SK-N-SH (cell line): ENCODE measurements around the gene COLQ. TPM values are rescaled to one million over a fixed set of nuclear protein-coding genes. Genes with fewer than 3 reads are reported as not detected.

ENCODE experiments used
- CTCF ChIA-PET: fragments of 300-600, 350-600 bp; formaldehyde crosslinking; extraction: SDS; loops from one replicate; lab custom pipeline; 2021; lab: Yijun Ruan, JAX
- POLR2A ChIA-PET: fragments of 350-600 bp; sonication (Branson Sonifier 250); formaldehyde crosslinking; extraction: SDS; loops from one replicate; lab custom pipeline; 2020; ENCODE audit warnings: antibody characterized with exemption, inconsistent platforms; lab: Yijun Ruan, JAX
- DNase-seq: peaks from one replicate; pipeline ENCODE4 v3.0.0; 2012
- H2AFZ ChIP-seq: fragments of 200-600 bp; sonication (generic); 2 replicates; pipeline ENCODE4 v1.8.1; 2016; ENCODE audit warnings: antibody characterized with exemption, mild to moderate bottlenecking, low read depth
- H3F3A ChIP-seq: fragments of 200-600 bp; sonication (generic); replicated peaks from 2 replicates; pipeline ENCODE3; 2016; ENCODE audit warnings: antibody characterized with exemption, mild to moderate bottlenecking; ENCODE audit not compliant: insufficient read depth
- H3K27ac ChIP-seq, 2 experiments: fragments of 200-500 bp in 1 of 2; fragments of 200-600 bp in 1 of 2; sonication (Bioruptor generic) in 1 of 2; sonication (generic), shearing (Covaris generic) in 1 of 2; 2 replicates each; pipeline versions ENCODE4 v1.5.1 to v1.6.1; 2014 to 2016; ENCODE audit warnings: low read depth in 2 of 2, inconsistent platforms in 1 of 2, low read length in 1 of 2, mild to moderate bottlenecking in 1 of 2, mixed read lengths in 1 of 2
- H3K27me3 ChIP-seq: fragments of 200-600 bp; sonication (generic), shearing (Covaris generic); 2 replicates; pipeline ENCODE4 v1.6.1; 2016; ENCODE audit warnings: mixed run types; ENCODE audit not compliant: insufficient read depth
- H3K36me3 ChIP-seq, 2 experiments: fragments of 200-500 bp in 1 of 2; fragments of 200-600 bp in 1 of 2; sonication (Bioruptor generic) in 1 of 2; sonication (generic) in 1 of 2; replicated peaks in 1 of 2; 2 replicates each; pipeline versions ENCODE3 to v1.5.1; 2014 to 2016; ENCODE audit warnings: low read length in 1 of 2, mild to moderate bottlenecking in 1 of 2; ENCODE audit not compliant: insufficient read depth in 2 of 2, control insufficient read depth in 1 of 2
- H3K4me1 ChIP-seq, 2 experiments: fragments of 200-500 bp in 1 of 2; fragments of 200-600 bp in 1 of 2; sonication (Bioruptor generic) in 1 of 2; sonication (generic), shearing (Covaris generic) in 1 of 2; 2 replicates each; pipeline versions ENCODE4 v1.5.1 to v1.6.1; 2014 to 2016; ENCODE audit warnings: low read depth in 1 of 2, low read length in 1 of 2, mixed run types in 1 of 2; ENCODE audit not compliant: insufficient read depth in 2 of 2, control insufficient read depth in 1 of 2
- H3K4me2 ChIP-seq: fragments of 200-600 bp; sonication (generic), shearing (Covaris generic); 2 replicates; pipeline ENCODE4 v1.6.1; 2017; ENCODE audit warnings: mixed run types
- H3K4me3 ChIP-seq, 2 experiments: fragments of 200-500 bp in 1 of 2; fragments of 200-600 bp in 1 of 2; sonication (Bioruptor generic) in 1 of 2; sonication (generic), shearing (Covaris generic) in 1 of 2; 2 replicates each; pipeline versions ENCODE4 v1.5.1 to v1.8.1; 2014 to 2016; ENCODE audit warnings: low read depth in 2 of 2, inconsistent platforms in 1 of 2, low read length in 1 of 2, mild to moderate bottlenecking in 1 of 2, mixed read lengths in 1 of 2, moderate library complexity in 1 of 2
- H3K79me2 ChIP-seq: fragments of 200-600 bp; sonication (generic); 2 replicates; pipeline ENCODE4 v1.8.1; 2017; ENCODE audit warnings: mild to moderate bottlenecking; ENCODE audit not compliant: insufficient read depth
- H3K9ac ChIP-seq: fragments of 200-600 bp; sonication (generic); 2 replicates; pipeline ENCODE4 v1.6.1; 2017; ENCODE audit warnings: mixed run types
- H3K9me2 ChIP-seq: fragments of 200-600 bp; sonication (generic); 2 replicates; pipeline ENCODE4 v1.6.1; 2017; ENCODE audit warnings: mixed run types
- H3K9me3 ChIP-seq: fragments of 200-600 bp; sonication (generic); 2 replicates; pipeline ENCODE4 v1.6.1; 2017; ENCODE audit warnings: mixed run types, mild to moderate bottlenecking, moderate library complexity
- H4K20me1 ChIP-seq: fragments of 200-600 bp; sonication (generic); 2 replicates; pipeline ENCODE4 v1.6.1; 2017; ENCODE audit warnings: mild to moderate bottlenecking, mixed run types; ENCODE audit not compliant: insufficient read depth
- ELF1 ChIP-seq: IDR thresholded peaks from 2 replicates; pipeline ENCODE4 v1.4.0; 2012
- EP300 ChIP-seq, 2 experiments: IDR thresholded peaks; 2 replicates each; pipeline versions ENCODE4 v1.4.0 to v1.6.1; 2012; ENCODE audit warnings: borderline replicate concordance in 1 of 2, low read depth in 1 of 2, low read length in 1 of 2
- FOSL2 ChIP-seq: IDR thresholded peaks from 2 replicates; pipeline ENCODE4 v1.4.0; 2012; ENCODE audit warnings: low read depth, mild to moderate bottlenecking, moderate library complexity, borderline replicate concordance
- FOXJ3 ChIP-seq: sonication (generic); formaldehyde crosslinking; IDR thresholded peaks from 2 replicates; pipeline ENCODE4 v1.5.1; 2020; ENCODE audit warnings: mild to moderate bottlenecking, missing genetic modification reagents
- FOXM1 ChIP-seq: IDR thresholded peaks from 2 replicates; pipeline ENCODE4 v1.4.0; 2012; ENCODE audit warnings: low read depth, mild to moderate bottlenecking
- JUND ChIP-seq: IDR thresholded peaks from 2 replicates; pipeline ENCODE4 v1.4.0; 2012
- MEF2A ChIP-seq: IDR thresholded peaks from 2 replicates; pipeline ENCODE4 v1.4.0; 2012; ENCODE audit warnings: low read depth, borderline replicate concordance
- POLR2AphosphoS5 ChIP-seq: IDR thresholded peaks from 2 replicates; pipeline ENCODE4 v1.6.1; 2012; ENCODE audit warnings: low read depth, low read length
- RFX5 ChIP-seq: IDR thresholded peaks from 2 replicates; pipeline ENCODE4 v1.6.1; 2012; ENCODE audit warnings: mild to moderate bottlenecking, improper control_type of control experiment, low read length
- SIN3A ChIP-seq: IDR thresholded peaks from 2 replicates; pipeline ENCODE4 v1.6.1; 2012; ENCODE audit warnings: low read depth, mild to moderate bottlenecking, low read length, moderate library complexity, borderline replicate concordance
- TAF1 ChIP-seq: IDR thresholded peaks from 2 replicates; pipeline ENCODE4 v1.6.1; 2012; ENCODE audit warnings: low read depth, mild to moderate bottlenecking, low read length, moderate library complexity, borderline replicate concordance
- USF1 ChIP-seq: IDR thresholded peaks from 2 replicates; pipeline ENCODE4 v1.4.0; 2012; ENCODE audit warnings: low read depth, borderline replicate concordance
- USF2 ChIP-seq: fragments of 150-350 bp; IDR thresholded peaks from 2 replicates; pipeline ENCODE4 v1.6.1; 2017; ENCODE audit warnings: antibody characterized with exemption, low read length, low read depth, borderline replicate concordance
- YY1 ChIP-seq: IDR thresholded peaks from 2 replicates; pipeline ENCODE4 v1.4.0; 2012; ENCODE audit warnings: low read depth, mild to moderate bottlenecking
- ZBTB33 ChIP-seq: IDR thresholded peaks from 2 replicates; pipeline ENCODE4 v1.4.0; 2012; ENCODE audit warnings: low read depth, borderline replicate concordance
- WGBS: methylation state at CpG from one replicate; pipeline ENCODE4 v1.1.6; 2017; ENCODE audit warnings: low lambda C conversion rate; 5-methylcytosine and 5-hydroxymethylcytosine counted together
- polyA plus RNA-seq, 3 experiments: library from polyadenylated mRNA; depleted of rRNA; stranded (reverse); fragments of >200 nt; gene quantifications; 2 replicates each; pipeline ENCODE4 v1.2.3, GENCODE V29; 2012

COLQ gene
- polyA plus RNA-seq, 1 of the 3 experiments (the other 2 are of a cell fraction), result 1.5 TPM

- H3K79me2 ChIP-seq, result no peaks in the 10 kb centered on the region
- H4K20me1 ChIP-seq, result no peaks in the 10 kb centered on the region
- no peaks in the 10 kb centered on the region for H3K9me2 ChIP-seq
- no peaks in the 10 kb centered on the region; a peak in 1 of 4 replicates for H3K4me1 ChIP-seq
- no peak overlapping the region for H3K9ac ChIP-seq
- no peaks in the 10 kb centered on the region for H3K9me3 ChIP-seq
- H3K27ac ChIP-seq, result no peak overlapping the region
- H2AFZ ChIP-seq, result no peak overlapping the region
- H3K4me3 ChIP-seq, result no peak overlapping the region
- DNase-seq, result no peak
- ChIA-PET CTCF (interaction anchor here (0.7 kb wide), 1 partner anchor 624 kb away, joined by 3 read pairs; no protein-coding TSS in a partner anchor), POLR2A (no interaction called here)
- H3K4me2 ChIP-seq, result no peak overlapping the region
- no peaks in the 10 kb centered on the region for H3F3A ChIP-seq
- no peaks in the 10 kb centered on the region for H3K27me3 ChIP-seq
- no peaks in the 10 kb centered on the region for H3K36me3 ChIP-seq
- 89% methylated on average over 8 of the region's 8 CpGs for WGBS
- TF ChIP-seq USF2, result no peak
- no peak for TF ChIP-seq POLR2AphosphoS5
- TF ChIP-seq ZBTB33, result no peak
Observed at GRCh38 chr3:15491143-15491542, 30.4 kb downstream of the COLQ start.

GRCh38 chr3:15490158-15490557, 31.3 kb downstream of the COLQ start:
- no peaks in the 10 kb centered on the region for H3K4me1 ChIP-seq

GRCh38 chr3:15488002-15488401, 33.5 kb downstream of the COLQ start:
- Histone ChIP-seq H3K9me3 (no peaks in the 10 kb centered on the region), H3K9me2 (no peaks in the 10 kb centered on the region)
- TF ChIP-seq EP300 (IDR thresholded peaks at IDR 0.05; ENCODE audit: borderline replicate concordance in 1 of 2, low read depth in 1 of 2, low read length in 1 of 2) (no peak), SIN3A (no peak), MEF2A (no peak), USF1 (no peak), JUND (no peak), RFX5 (no peak)
- TF ChIP-seq, all 33 proteins: peak for 0
- Histone ChIP-seq H3F3A (no peaks in the 10 kb centered on the region), H3K36me3 (no peaks in the 10 kb centered on the region), H3K79me2 (no peaks in the 10 kb centered on the region), H3K4me2 (no peak overlapping the region), H3K9ac (no peak overlapping the region), H3K27ac (no peak overlapping the region), H4K20me1 (no peaks in the 10 kb centered on the region), H3K27me3 (no peaks in the 10 kb centered on the region), H3K4me1 (no peaks in the 10 kb centered on the region), H2AFZ (no peak overlapping the region), H3K4me3 (no peak overlapping the region)
- ChIA-PET CTCF (interaction anchor here (0.9 kb wide), 1 partner anchor 13 kb away, joined by 3 read pairs; no protein-coding TSS in a partner anchor), POLR2A (no interaction called here)
- DNase-seq, result no peak
- WGBS, result 86% methylated on average over 9 of the region's 9 CpGs

More at GRCh38 chr3:15490158-15490557, 31.3 kb downstream of the COLQ start:
- ChIA-PET POLR2A (no interaction called here), CTCF (no interaction called here)
- H3K27me3 ChIP-seq, result no peaks in the 10 kb centered on the region
- WGBS, result 85% methylated on average over 2 of the region's 2 CpGs
- no peaks in the 10 kb centered on the region for H3K36me3 ChIP-seq
- H3K4me3 ChIP-seq, result no peak overlapping the region
- no peaks in the 10 kb centered on the region for H3K79me2 ChIP-seq
- no peak overlapping the region for H3K9ac ChIP-seq
- no peaks in the 10 kb centered on the region for H4K20me1 ChIP-seq
- H3K27ac ChIP-seq, result no peak overlapping the region
- no peaks in the 10 kb centered on the region for H3F3A ChIP-seq
- TF ChIP-seq FOXM1, result no peak
- no peak for TF ChIP-seq TAF1
- TF ChIP-seq YY1, result no peak
- no peak for TF ChIP-seq ELF1
- no peak for TF ChIP-seq FOXJ3 (CRISPR knock-in tag)
- TF ChIP-seq FOSL2, result no peak
- no peak for TF ChIP-seq POLR2AphosphoS5
- H3K9me3 ChIP-seq, result no peaks in the 10 kb centered on the region
- no peaks in the 10 kb centered on the region for H3K9me2 ChIP-seq
- H3K4me2 ChIP-seq, result no peak overlapping the region
- no peak for DNase-seq
- H2AFZ ChIP-seq, result no peak overlapping the region
